HG03521 (cell line): ENCODE data around the gene INVS.
"Not testable (repeated sequence)": the region's sequence is repeated elsewhere in the genome, so short reads cannot be mapped to it uniquely, and the experiment has no call there.

ENCODE experiments used
- ATAC-seq: cut with Tn5 transposase; IDR thresholded peaks from one replicate; pipeline ENCODE4 v1.9.1; 2021; ENCODE audit warnings: mild to moderate bottlenecking, moderate library complexity; ENCODE audit not compliant: unreplicated experiment

INVS gene

DNA sequence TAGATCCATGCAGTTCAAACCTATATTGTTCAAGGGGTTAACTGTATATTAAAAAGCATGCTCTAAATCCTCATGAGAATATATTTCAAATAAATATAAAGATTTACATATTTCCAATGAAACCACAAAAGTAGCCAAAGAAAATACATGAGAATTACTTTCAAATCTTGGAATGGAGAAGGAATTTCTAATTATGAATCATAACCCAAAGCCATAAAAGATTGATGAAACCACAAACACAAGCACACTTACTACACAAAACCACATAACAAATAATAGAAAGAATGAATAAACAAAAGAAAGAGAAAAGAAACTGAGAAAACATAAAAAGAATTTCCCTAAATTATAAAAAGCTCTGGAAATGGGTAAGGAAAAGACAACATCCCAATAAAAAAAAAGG lies 16.3 kb upstream of the INVS start:
- no peak for ATAC-seq

DNA sequence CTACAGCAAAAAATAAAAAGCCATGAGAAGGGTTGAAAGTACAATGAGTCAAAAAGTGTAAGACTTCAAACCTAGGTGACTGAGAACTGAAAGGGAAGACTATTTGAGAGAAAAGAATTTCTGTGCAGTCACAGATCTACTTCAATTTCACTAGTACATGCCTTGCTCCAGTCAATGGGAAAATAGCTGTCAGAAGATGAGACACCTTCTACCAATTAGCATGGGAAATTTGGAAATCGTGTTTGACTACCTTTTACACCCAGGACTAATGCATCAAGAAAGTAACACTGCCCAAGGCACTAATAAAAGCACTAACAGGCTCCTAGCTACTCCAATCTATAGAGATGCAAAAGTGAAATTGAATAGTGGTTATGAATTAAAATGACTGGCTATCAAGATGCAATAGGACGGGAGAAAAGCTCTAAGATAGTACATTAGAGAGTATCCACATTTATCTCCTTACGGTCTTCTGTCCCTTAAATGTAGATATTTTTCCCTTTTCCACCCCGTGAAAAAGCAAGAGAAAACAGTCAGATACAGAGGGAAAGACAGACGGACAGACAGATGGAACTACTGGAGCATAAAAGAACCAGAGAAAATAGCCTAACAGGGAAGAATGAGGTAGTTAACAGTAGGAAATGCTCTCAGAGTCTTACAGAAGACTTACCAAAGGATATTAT lies 15.5 kb upstream of the INVS start:
- ATAC-seq, result peak; percentile 33

GRCh38 chr9:100084128-100084453 lies 15.0 kb upstream of the INVS start:
- ATAC-seq, result peak; percentile 46

GRCh38 chr9:100084734-100085133 lies 14.3 kb upstream of the INVS start:
- ATAC-seq, result peak; percentile 71

DNA sequence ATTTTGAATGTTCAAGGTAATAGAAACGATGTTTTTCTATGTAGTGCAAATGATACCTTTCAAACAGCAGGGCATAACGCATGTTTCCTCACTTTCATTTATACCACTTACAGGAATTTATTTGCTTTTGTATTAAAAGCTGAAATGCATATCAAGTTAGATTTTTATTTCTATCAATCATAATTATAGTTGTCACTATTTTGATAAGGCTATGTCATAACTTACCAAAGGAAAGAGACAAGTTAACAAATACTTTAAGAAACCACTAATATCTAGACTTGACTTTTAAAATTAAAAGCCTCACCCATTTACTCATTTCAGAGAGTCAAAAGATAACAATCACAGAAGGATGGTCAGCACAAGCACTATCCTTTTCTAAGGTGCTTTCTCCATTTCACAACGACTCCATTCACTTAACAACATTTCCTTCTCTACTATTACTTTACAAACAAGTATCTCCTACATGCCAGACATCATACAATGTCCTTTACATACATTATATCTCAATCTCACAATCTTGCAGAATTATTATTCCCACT lies 12.9 kb upstream of the INVS start:
- ATAC-seq, result no peak

DNA sequence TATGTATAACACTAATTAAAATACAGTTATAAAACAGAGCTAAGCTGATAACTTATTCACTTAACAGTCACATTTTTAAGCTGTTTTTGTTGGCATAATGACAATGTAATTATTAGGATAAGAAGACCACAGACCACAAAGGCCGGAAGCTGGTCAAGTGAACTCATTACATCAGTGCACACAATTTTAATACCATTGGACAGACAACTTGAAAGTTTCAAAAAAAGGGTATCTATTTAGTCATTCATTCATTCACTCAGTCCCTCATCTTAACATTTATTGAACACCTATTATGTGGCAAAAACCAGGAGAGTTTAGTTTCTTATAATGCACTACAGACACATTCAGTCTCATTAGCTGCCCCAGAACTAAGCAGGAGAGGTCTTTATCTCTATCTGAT lies 11.8 kb upstream of the INVS start:
- ATAC-seq, result no peak

- ATAC-seq, result no peak
These were observed 10.8 kb upstream of the INVS start for GRCh38 chr9:100088202-100088601.

- no peak for ATAC-seq
These were observed 8.2 kb upstream of the INVS start for GRCh38 chr9:100090880-100091279.

- no peak for ATAC-seq
These were observed 7.4 kb upstream of the INVS start for GRCh38 chr9:100091650-100092049.

GRCh38 chr9:100092066-100092465 lies 7.0 kb upstream of the INVS start:
- no peak for ATAC-seq

DNA sequence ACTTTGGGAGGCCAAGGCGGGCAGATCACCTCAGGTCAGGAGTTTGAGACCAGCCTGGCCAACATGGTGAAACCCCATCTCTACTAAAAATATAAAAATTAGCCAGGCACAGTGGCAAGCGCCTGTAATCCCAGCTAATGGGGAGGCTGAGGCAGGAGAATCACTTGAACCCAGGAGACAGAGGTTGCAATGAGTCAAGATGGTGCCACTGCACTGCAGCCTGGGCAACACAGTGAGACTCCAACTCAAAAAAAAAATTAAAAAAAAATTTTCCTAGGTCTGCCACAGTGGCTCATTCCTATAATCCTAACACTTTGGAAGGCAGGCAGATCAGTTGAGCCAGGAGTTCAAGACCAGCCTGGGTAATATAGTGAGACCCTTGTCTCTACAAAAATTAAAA lies 4.6 kb upstream of the INVS start:
- not testable (repeated sequence) for ATAC-seq

DNA sequence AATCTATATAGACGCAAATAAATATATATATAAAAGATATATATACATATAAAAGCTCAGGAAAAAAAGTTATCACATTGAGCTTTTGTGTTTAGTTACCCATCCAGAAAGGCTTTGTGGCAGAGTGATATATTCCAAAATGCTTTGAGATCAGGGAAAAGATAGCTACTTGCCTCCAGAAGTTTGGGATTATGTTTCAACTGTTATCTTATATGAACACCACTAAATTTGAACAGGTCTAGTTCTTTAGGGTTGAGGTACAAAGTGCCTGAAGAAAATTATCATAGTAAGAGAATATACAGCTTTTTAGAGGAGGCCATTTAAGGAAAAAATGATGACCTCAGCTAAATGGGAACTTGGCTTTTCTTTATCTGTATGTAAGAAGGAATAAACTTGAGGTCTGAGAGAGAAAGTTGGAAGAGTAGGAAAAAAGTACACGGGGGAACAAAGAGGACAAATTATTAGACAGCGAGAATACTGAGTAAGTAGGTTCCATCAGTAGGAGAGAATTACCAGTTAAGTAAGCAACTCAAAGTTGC lies 2.6 kb upstream of the INVS start:
- ATAC-seq, result no peak

- ATAC-seq, result peak; percentile 2
These were observed 777 bp upstream of the INVS start for GRCh38 chr9:100098046-100098886.

DNA sequence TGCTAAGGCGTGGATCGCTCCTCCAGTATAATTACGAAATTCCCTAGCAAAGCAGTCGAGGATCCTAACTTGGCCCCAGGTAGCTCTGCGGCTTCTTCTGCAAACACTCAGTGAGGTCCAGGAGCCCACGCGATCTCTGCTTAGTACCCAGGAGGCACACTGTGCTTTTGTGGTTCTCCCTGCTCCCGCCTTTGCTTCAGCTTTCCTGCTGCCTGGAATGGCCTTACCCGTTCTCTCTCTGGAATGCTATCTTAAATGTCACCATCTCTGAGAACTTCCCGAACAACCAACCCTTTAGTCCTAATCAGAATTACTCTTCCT lies 639 bp downstream of the INVS start:
- ATAC-seq, result no peak

GRCh38 chr9:100100146-100100667 lies 1.2 kb downstream of the INVS start:
- no peak for ATAC-seq

DNA sequence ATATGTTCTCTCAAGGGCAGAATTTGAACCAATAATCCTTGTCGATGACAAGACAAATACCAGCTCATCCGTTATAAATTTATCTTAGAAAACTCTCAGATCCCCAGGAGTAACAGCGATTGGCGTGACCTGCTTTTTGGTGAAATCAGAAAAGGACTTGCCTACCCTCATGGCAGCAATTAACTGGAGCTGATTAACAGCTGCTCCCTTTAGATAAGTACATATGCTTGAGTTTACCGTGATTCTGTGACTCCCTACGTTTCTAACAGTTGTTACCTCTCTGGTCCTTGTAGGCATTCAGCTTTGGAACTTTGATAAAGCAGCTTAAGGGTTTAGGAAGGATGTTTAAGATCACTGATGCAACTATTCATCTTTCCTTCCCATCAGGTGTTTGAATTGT lies 2.6 kb downstream of the INVS start:
- no peak for ATAC-seq

- ATAC-seq, result no peak
These were observed 5.3 kb downstream of the INVS start for GRCh38 chr9:100104314-100104713.

DNA sequence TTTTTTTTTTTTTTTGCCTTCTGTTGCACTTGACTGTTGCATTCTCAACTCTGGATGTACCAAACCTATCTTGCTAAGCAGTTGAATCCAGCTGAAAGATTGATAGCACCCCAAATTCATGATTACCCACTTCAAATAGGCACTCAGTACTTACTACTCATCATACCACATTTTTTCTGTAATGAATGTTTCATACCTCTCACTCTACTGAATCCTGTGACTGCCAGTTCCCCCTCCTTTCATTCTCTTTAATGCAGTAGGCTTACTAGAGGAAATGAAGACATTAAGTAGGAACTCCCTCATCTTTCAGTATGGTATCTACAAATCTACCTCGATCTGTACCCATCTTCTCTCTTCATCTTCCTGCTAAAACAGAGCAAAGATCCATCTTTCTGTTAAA lies 6.8 kb downstream of the INVS start:
- no peak for ATAC-seq

DNA sequence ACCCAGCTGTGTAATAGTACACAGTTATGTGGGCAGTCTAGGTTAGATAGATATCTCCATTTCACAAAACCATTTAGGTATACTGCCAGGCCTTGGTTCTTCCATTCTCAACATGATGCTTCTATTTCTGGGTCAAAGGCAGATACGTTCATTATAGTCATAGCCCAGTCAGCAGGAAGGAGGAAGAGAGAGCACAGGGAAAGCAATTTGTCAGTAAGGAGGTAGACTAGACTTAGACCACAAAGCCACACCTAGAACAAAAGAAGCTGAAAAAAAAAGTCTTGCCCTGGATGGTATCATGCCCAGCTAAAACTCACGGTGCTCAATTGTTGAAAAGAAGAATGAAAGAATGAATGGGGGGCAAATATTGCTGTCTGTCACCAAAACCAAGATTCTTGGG lies 7.6 kb downstream of the INVS start:
- ATAC-seq, result no peak

GRCh38 chr9:100108559-100108958 lies 9.5 kb downstream of the INVS start:
- ATAC-seq, result no peak

DNA sequence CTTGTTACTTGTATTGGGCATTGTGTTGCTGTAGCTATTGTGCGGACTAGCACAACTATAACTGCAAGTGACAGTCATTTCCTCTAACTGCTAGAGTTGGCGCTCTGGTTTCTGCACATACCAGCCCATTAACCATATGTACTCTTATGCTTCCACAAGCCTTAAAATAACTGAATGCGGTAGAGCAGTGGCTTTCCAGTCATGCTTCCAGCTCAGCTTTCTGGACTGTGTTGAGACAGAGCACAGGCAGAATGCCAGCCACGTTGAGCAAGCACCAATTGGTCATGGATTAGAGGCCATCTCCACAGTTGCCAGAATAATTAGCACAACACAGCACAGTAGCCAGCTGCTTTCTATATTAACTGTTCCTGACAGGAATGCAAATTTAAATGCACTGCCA lies 12.2 kb downstream of the INVS start:
- no peak for ATAC-seq
